OCI-LY7 (cell line): Measurements from ENCODE around the gene METTL4. TPM values are rescaled to one million over a fixed set of nuclear protein-coding genes. Genes with fewer than 3 reads are reported as not detected.

Experiments
- BruUV-seq: library from RNA; stranded (reverse); fragments of 400-500 nt; replicated peaks from 2 replicates; lab custom pipeline; 2021; lab: Mats Ljungman, UMichigan
- CTCF ChIA-PET: fragments of 300-600 bp; sonication (Branson Sonifier 250); formaldehyde crosslinking; loops from one replicate; lab custom pipeline; 2022; ENCODE audit warnings: antibody characterized with exemption; ENCODE audit not compliant: unreplicated experiment; lab: Charles Lee
- POLR2A ChIA-PET: fragments of 300-600 bp; sonication (Branson Sonifier 250); formaldehyde crosslinking; loops from one replicate; lab custom pipeline; 2022; ENCODE audit warnings: antibody characterized with exemption; lab: Charles Lee
- DNase-seq: peaks from one replicate; pipeline ENCODE4 v3.0.0-alpha.2; 2015; ENCODE audit warnings: low spot score
- H2AFZ ChIP-seq: fragments of 200-600 bp; sonication (generic), shearing (Covaris generic); 2 replicates; pipeline ENCODE4 v1.6.1; 2014; ENCODE audit warnings: mild to moderate bottlenecking, antibody characterized with exemption, low read length, moderate library complexity
- H3K27ac ChIP-seq: fragments of 200-600 bp; sonication (generic); 2 replicates; pipeline ENCODE4 v1.5.1; 2014; ENCODE audit warnings: mixed run types, low read depth, mild to moderate bottlenecking, moderate library complexity, low read length, inconsistent platforms; ENCODE audit not compliant: poor library complexity, severe bottlenecking
- H3K36me3 ChIP-seq: fragments of 200-600 bp; sonication (generic); 2 replicates; pipeline ENCODE4 v1.6.1; 2014; ENCODE audit warnings: mild to moderate bottlenecking, antibody characterized with exemption, low read length, moderate library complexity, mixed read lengths; ENCODE audit not compliant: insufficient read depth
- H3K4me1 ChIP-seq: fragments of 200-600 bp; sonication (generic); 2 replicates; pipeline ENCODE4 v1.5.1; 2014; ENCODE audit warnings: mild to moderate bottlenecking, low read length; ENCODE audit not compliant: insufficient read depth, poor library complexity, severe bottlenecking
- H3K4me2 ChIP-seq: fragments of 200-600 bp; sonication (generic); 2 replicates; pipeline ENCODE4 v1.6.1; 2014; ENCODE audit warnings: mild to moderate bottlenecking, low read length
- H3K4me3 ChIP-seq: fragments of 200-600 bp; sonication (generic); 2 replicates; pipeline ENCODE4 v1.5.1; 2014; ENCODE audit warnings: mild to moderate bottlenecking, low read depth, low read length; ENCODE audit not compliant: poor library complexity, severe bottlenecking
- H3K79me2 ChIP-seq: fragments of 200-600 bp; sonication (generic); 2 replicates; pipeline ENCODE4 v1.6.1; 2016; ENCODE audit warnings: low read depth, mild to moderate bottlenecking, low read length, moderate library complexity, mixed read lengths; ENCODE audit not compliant: insufficient read depth
- H3K9me2 ChIP-seq: fragments of 200-600 bp; sonication (generic); 2 replicates; pipeline ENCODE4 v1.6.1; 2016; ENCODE audit warnings: mild to moderate bottlenecking, low read length, mixed read lengths; ENCODE audit not compliant: insufficient read depth
- H3K9me3 ChIP-seq: fragments of 200-600 bp; sonication (generic); 2 replicates; pipeline ENCODE4 v1.6.1; 2014; ENCODE audit warnings: mild to moderate bottlenecking, mixed run types, low read length, mixed read lengths
- H4K20me1 ChIP-seq: fragments of 200-600 bp; sonication (generic); 2 replicates; pipeline ENCODE4 v1.6.1; 2014; ENCODE audit warnings: mild to moderate bottlenecking, antibody characterized with exemption, low read length, moderate library complexity, mixed read lengths; ENCODE audit not compliant: insufficient read depth
- EZH2phosphoT487 ChIP-seq: fragments of 200-600 bp; sonication (generic); IDR thresholded peaks from 2 replicates; pipeline ENCODE4 v1.6.1; 2018; ENCODE audit warnings: low read depth, borderline replicate concordance, mild to moderate bottlenecking, mixed run types, antibody characterized with exemption, low read length, moderate library complexity, mixed read lengths
- intact Hi-C: fragments of 100-400 bp; cut with micrococcal nuclease; formaldehyde crosslinking; loops from one replicate; pipeline ENCODE4 v1.10.0; 2022; ENCODE audit not compliant: unreplicated experiment
- total RNA-seq, 2 experiments: library from RNA; depleted of rRNA in 1 of 2; stranded (reverse); fragments of >200 nt in 1 of 2; shearing (Covaris generic) in 1 of 2; gene quantifications; 2 replicates each; pipeline ENCODE4 v1.2.3, GENCODE V29; 2014 to 2022
- TF ChIP-seq, protein P1 (sequence below): fragments of 200-600 bp; sonication (generic); conservative IDR thresholded peaks from 2 replicates; pipeline ENCODE4 v1.5.1; 2014; ENCODE audit warnings: mild to moderate bottlenecking, antibody characterized with exemption, low read length, moderate library complexity, mixed read lengths

The METTL4 gene
- total RNA-seq, 2 experiments from 2014 or later: 11.8 to 23.7 TPM

DNA sequence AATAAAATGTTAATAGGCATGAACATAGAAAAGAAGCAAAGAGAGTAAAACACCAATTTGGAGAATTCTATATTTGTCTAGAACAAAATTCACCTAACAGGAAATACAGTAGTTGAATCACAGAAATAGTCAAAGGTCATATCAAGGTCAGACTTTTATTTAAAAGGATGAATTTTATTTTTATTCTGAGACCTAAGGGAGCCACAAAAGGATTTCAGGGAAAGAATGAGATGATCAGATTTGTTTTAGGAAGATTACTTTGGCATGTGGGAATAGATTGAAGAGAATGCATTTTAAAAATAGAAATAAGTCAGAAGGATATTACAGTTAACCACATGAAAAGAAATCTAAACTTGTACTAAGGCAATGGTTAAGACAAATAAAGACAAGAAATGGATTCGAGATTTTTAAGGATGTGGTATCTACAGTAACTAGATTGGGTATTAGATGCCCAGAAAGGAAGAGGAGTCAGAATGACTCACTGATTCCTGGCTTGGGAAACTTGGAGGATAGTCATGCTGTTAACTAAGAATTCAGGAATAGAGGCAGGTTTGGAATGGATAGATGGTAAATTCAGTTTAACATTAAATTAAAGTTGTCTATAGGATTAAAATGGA is 56.0 kb downstream of the METTL4 start:
- Histone ChIP-seq H3K27ac (no peak overlapping the region), H3K79me2 (no peaks in the 10 kb centered on the region), H3K4me1 (peaks cover 19% of the 10 kb centered on the region), H3K9me2 (no peaks in the 10 kb centered on the region), H3K36me3 (peaks cover 5% of the 10 kb centered on the region; the same call in 1 of the 2 replicates), H3K4me3 (no peak overlapping the region), H3K9me3 (peaks cover 5% of the 10 kb centered on the region; the same call in 1 of the 2 replicates), H2AFZ (peak overlapping the region; percentile 95; the same call in 1 of the 2 replicates), H3K4me2 (no peak overlapping the region), H4K20me1 (no peaks in the 10 kb centered on the region)
- TF ChIP-seq, protein P1, sequence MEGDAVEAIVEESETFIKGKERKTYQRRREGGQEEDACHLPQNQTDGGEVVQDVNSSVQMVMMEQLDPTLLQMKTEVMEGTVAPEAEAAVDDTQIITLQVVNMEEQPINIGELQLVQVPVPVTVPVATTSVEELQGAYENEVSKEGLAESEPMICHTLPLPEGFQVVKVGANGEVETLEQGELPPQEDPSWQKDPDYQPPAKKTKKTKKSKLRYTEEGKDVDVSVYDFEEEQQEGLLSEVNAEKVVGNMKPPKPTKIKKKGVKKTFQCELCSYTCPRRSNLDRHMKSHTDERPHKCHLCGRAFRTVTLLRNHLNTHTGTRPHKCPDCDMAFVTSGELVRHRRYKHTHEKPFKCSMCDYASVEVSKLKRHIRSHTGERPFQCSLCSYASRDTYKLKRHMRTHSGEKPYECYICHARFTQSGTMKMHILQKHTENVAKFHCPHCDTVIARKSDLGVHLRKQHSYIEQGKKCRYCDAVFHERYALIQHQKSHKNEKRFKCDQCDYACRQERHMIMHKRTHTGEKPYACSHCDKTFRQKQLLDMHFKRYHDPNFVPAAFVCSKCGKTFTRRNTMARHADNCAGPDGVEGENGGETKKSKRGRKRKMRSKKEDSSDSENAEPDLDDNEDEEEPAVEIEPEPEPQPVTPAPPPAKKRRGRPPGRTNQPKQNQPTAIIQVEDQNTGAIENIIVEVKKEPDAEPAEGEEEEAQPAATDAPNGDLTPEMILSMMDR: no peak
- no peak for TF ChIP-seq EZH2phosphoT487
- CTCF ChIA-PET: no interaction called here
- no TSS peak for BruUV-seq
- intact Hi-C loops: no loop called here
- POLR2A ChIA-PET: no interaction called here
- DNase-seq: no peak

DNA sequence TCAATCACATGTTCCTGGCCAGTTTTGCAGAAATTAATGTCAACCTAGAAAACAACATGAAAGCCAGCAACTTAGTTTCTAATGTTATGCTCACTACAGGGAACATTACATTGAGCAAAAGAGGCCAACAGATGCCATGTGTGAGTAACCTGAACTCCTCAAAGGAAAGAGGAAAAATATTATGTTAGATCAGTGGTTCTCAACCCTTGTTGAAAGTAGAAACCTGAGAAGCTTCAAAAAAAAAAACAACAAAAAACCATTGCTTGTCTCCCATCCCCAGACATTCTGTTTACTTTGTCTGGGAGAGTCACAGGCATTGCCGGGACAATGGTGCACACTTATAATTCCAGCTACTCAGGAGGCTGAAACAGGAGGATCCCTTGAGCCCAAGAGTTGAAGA is 57.7 kb downstream of the METTL4 start:
- Histone ChIP-seq H3K4me2 (no peak overlapping the region), H3K9me3 (peaks cover 5% of the 10 kb centered on the region; the same call in 1 of the 2 replicates), H3K36me3 (peaks cover 5% of the 10 kb centered on the region; the same call in 1 of the 2 replicates), H4K20me1 (no peaks in the 10 kb centered on the region), H3K9me2 (no peaks in the 10 kb centered on the region), H3K4me3 (no peak overlapping the region), H3K4me1 (peaks cover 19% of the 10 kb centered on the region), H3K27ac (no peak overlapping the region), H3K79me2 (no peaks in the 10 kb centered on the region), H2AFZ (no peak overlapping the region)
- intact Hi-C loops: no loop called here
- no TSS peak for BruUV-seq
- DNase-seq: no peak
- ChIA-PET POLR2A (interaction anchor here (0.5 to 1.4 kb wide), 7 partner anchors 10 to 1417 kb away, joined by 3 to 11 read pairs (median 4); no protein-coding TSS in a partner anchor), CTCF (interaction anchor here (0.6 kb wide), 1 partner anchor 387 kb away, joined by 3 read pairs; no protein-coding TSS in a partner anchor)
- TF ChIP-seq EZH2phosphoT487: no peak
- TF ChIP-seq, protein P1: no peak

DNA sequence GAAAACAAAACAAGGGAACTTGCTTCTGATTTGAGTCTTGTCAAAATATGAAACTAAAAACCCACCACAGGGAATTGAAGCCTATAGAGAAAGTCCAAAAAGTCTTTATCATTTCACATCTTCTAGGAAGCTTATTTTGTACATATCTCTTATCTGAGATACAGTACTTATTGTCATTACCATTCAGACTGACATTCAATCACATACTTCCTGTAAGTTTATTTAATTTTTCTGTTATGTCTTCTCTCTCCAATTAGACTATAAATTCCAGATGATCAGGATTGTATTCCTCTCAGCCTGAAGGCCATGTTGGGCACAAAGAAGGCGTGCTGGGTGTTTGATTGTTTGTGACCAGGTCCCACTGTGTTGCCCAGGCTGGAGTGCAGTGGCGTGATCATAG is 59.2 kb downstream of the METTL4 start:
- H3K27ac ChIP-seq: no peak overlapping the region
- DNase-seq: no peak
- no peak overlapping the region for H3K4me2 ChIP-seq
- no peaks in the 10 kb centered on the region for H4K20me1 ChIP-seq
- intact Hi-C loops: no loop called here
- no peaks in the 10 kb centered on the region for H3K9me2 ChIP-seq
- no TSS peak for BruUV-seq
- peaks cover 5% of the 10 kb centered on the region; the same call in 1 of the 2 replicates for H3K9me3 ChIP-seq
- no peak overlapping the region for H3K4me3 ChIP-seq
- H3K4me1 ChIP-seq: peaks cover 19% of the 10 kb centered on the region
- H3K36me3 ChIP-seq: peaks cover 5% of the 10 kb centered on the region; the same call in 1 of the 2 replicates
- POLR2A ChIA-PET: interaction anchor here (1.0 to 1.9 kb wide), 6 partner anchors 9 to 181 kb away, joined by 3 to 7 read pairs (median 4); no protein-coding TSS in a partner anchor
- H3K79me2 ChIP-seq: no peaks in the 10 kb centered on the region
- H2AFZ ChIP-seq: peak overlapping the region; percentile 27
- CTCF ChIA-PET: no interaction called here
- TF ChIP-seq, protein P1: no peak
- TF ChIP-seq EZH2phosphoT487: no peak
